Measurements from ENCODE around the gene EYA2.

EYA2 gene

GRCh38 chr20:47108994-47109393, 214.4 kb downstream of the EYA2 start:
- no peak for DNase-seq (ENCODE audit: low read depth, low spot score)

GRCh38 chr20:47110819-47111218, 216.2 kb downstream of the EYA2 start:
- DNase-seq (ENCODE audit: low read depth, low spot score) = no peak

- no peak for DNase-seq (ENCODE audit: low read depth, low spot score)
Observed at GRCh38 chr20:47111576-47111975, 216.9 kb downstream of the EYA2 start.

- no peak for DNase-seq (ENCODE audit: low read depth, low spot score)
Observed at GRCh38 chr20:47113362-47114109, 218.9 kb downstream of the EYA2 start.

GRCh38 chr20:47115694-47116093, 221.1 kb downstream of the EYA2 start:
- DNase-seq (ENCODE audit: low read depth, low spot score) = no peak

GRCh38 chr20:47117371-47117770, 222.7 kb downstream of the EYA2 start:
- no peak for DNase-seq (ENCODE audit: low read depth, low spot score)

- no peak for DNase-seq (ENCODE audit: low read depth, low spot score)
Observed at GRCh38 chr20:47117773-47118172, 223.1 kb downstream of the EYA2 start.

- no peak for DNase-seq (ENCODE audit: low read depth, low spot score)
Observed at GRCh38 chr20:47118206-47118605, 223.6 kb downstream of the EYA2 start.

GRCh38 chr20:47118641-47119040, 224.0 kb downstream of the EYA2 start:
- DNase-seq (ENCODE audit: low read depth, low spot score) = no peak

GRCh38 chr20:47120346-47120936, 225.8 kb downstream of the EYA2 start:
- DNase-seq (ENCODE audit: low read depth, low spot score) = no peak

GRCh38 chr20:47122560-47122959, 227.9 kb downstream of the EYA2 start:
- no peak for DNase-seq (ENCODE audit: low read depth, low spot score)

- DNase-seq (ENCODE audit: low read depth, low spot score) = no peak
Observed at GRCh38 chr20:47124181-47124717, 229.6 kb downstream of the EYA2 start.

GRCh38 chr20:47125508-47125757, 230.8 kb downstream of the EYA2 start:
- DNase-seq (ENCODE audit: low read depth, low spot score) = no peak

GRCh38 chr20:47125758-47126591, 231.3 kb downstream of the EYA2 start:
- no peak for DNase-seq (ENCODE audit: low read depth, low spot score)

GRCh38 chr20:47126709-47127108, 232.1 kb downstream of the EYA2 start:
- no peak for DNase-seq (ENCODE audit: low read depth, low spot score)

- DNase-seq (ENCODE audit: low read depth, low spot score) = no peak
Observed at GRCh38 chr20:47127546-47127945, 232.9 kb downstream of the EYA2 start.

GRCh38 chr20:47127999-47128398, 233.4 kb downstream of the EYA2 start:
- no peak for DNase-seq (ENCODE audit: low read depth, low spot score)

- DNase-seq (ENCODE audit: low read depth, low spot score) = no peak
Observed at GRCh38 chr20:47129306-47129705, 234.7 kb downstream of the EYA2 start.

GRCh38 chr20:47133809-47134456, 239.3 kb downstream of the EYA2 start:
- no peak for DNase-seq (ENCODE audit: low read depth, low spot score)

- no peak for DNase-seq (ENCODE audit: low read depth, low spot score)
Observed at GRCh38 chr20:47136782-47137181, 242.1 kb downstream of the EYA2 start.

- DNase-seq (ENCODE audit: low read depth, low spot score) = no peak
Observed at GRCh38 chr20:47137231-47137870, 242.7 kb downstream of the EYA2 start.

Measured in iPS DF 19.7 (cell line).